Coronary artery (tissue), 2 donors: ENCODE results near the gene MRPS34.

Experiments
- DNase-seq: peaks from one replicate; pipeline ENCODE4 v3.0.0-alpha.2; 2017; ENCODE audit warnings: low spot score
- H3K27ac ChIP-seq, 2 donors: fragments of 200-600 bp; sonication (generic); one replicate each; pipeline ENCODE4 v1.5.1; 2016 to 2019
- H3K4me3 ChIP-seq: fragments of 200-600 bp; sonication (generic); 2 replicates; pipeline ENCODE4 v1.5.1; 2016; ENCODE audit warnings: mild to moderate bottlenecking, moderate library complexity
- CTCF ChIP-seq: fragments of 200-600 bp; sonication (generic); IDR thresholded peaks from one replicate; pipeline ENCODE4 v1.5.1; 2019; ENCODE audit warnings: antibody characterized with exemption

The MRPS34 gene

GRCh38 chr16:1775846-1776671, 3.1 kb upstream of the MRPS34 start:
- Histone ChIP-seq H3K27ac (no peak overlapping the region), H3K4me3 (no peak overlapping the region)
- DNase-seq, result no peak
- no peak for TF ChIP-seq CTCF

DNA sequence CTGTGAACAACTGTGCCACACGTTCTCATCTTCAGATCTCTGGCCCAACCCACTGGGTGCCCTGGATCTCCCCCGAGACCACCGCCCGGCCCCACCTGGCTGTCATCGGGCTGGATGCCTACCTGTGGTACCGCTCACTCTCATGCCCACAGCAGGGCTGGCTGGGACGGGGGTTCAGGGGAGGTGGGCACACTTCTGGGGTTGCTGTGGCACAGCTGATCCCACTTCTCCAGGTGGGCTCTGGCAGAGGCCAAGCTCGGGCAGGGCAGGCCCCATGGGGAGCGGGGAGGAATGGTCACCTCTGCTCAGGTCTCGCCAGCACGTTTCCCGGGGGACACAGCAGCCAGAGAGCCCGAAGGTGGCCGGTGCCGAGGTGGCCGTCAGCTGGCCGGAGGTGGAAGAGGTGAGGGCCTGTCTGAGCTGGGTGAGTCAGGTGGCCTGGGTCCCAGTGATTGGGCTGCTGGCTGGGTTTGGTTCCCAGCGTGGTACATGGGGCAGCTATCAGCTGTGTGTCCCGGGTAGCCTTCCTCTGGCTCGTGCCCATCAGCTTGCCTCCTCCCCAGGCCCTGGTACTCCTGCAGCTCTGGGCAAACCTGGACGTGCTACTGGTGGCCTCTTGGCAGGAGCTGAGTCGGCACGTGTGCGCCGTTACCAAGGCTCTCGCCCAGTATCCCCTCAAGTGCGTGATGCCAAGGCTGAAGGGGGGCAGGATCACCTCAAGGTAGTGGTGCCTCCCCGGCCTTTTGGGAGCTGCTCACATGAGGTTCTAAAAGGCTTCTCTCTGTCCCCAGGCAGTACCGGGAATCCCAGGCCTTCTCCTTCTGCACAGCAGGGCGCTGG, 2.3 kb upstream of the MRPS34 start:
- TF ChIP-seq CTCF, result no peak
- no peak overlapping the region for H3K27ac ChIP-seq
- no peak for DNase-seq
- H3K4me3 ChIP-seq, result no peak overlapping the region

DNA sequence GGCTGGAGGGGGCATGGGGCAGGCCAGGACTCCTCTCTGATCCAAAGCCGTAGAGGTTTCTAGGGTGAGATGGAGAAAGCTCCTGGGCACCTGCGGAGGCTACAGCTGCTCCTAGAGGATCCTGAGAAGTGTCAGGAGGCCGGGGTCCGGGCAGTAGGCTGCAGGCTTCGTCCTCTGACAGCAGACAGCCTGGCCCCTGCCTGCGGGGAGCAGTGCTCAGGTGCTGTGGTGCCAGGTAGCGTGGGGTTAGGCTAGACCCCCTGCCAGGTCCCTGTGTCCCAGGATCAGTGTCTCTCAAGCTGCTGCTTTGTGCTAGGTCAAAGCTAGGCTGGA, 1.5 kb upstream of the MRPS34 start:
- DNase-seq, result no peak
- Histone ChIP-seq H3K4me3 (peak overlapping the region; percentile 98), H3K27ac (peak overlapping the region in 1 of 2 donors; percentile 91)
- TF ChIP-seq CTCF, result no peak

DNA sequence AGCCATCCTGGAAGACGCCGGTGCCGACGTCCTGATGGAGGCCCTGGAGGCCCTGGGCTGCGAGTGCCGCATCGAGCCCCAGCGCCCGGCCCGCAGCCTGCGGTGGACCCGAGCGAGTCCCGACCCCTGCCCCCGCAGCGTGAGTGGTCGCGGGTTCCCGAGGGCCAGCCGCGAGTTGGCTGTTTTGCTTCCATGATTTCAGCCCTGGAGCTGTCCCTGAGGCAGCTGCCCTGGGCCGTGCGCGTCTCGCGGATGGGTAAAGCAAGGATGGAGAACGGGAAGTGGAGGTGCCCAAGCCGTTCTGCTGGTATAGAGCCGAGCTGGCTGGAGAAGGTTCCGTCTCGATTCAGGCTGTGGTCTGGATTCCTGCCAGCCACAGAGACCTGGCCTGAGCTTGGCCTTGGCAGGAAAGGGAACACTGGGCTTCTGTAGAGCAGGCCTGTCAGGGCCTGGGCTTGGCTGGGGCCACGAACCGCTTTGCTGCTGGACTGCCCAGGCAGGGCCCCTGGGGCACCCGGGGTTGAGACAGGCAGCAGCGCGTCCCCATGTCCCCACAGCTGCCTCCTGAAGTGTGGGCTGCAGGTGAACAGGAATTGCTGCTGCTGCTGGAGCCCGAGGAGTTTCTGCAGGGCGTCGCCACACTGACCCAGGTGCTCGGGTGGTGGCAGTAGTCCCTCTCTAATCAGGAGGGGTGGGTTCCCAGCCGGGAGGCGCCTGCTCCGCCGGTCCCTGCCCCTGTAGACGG, 941 bp upstream of the MRPS34 start:
- TF ChIP-seq CTCF, result no peak
- Histone ChIP-seq H3K27ac (peak overlapping the region; percentile 76 to 91), H3K4me3 (peak overlapping the region; percentile 98)
- no peak for DNase-seq

- H3K27ac ChIP-seq, result peak within 1 kb of the TSS; percentile 82 to 91
- TF ChIP-seq CTCF, result no peak
Observed at GRCh38 chr16:1772362-1772907, 499 bp downstream of the MRPS34 start, which contains the start of gene EME2. Gene EME2 (plus strand): TSS chr16:1772810. CDS start chr16:1773228, 418 bp downstream.

DNA sequence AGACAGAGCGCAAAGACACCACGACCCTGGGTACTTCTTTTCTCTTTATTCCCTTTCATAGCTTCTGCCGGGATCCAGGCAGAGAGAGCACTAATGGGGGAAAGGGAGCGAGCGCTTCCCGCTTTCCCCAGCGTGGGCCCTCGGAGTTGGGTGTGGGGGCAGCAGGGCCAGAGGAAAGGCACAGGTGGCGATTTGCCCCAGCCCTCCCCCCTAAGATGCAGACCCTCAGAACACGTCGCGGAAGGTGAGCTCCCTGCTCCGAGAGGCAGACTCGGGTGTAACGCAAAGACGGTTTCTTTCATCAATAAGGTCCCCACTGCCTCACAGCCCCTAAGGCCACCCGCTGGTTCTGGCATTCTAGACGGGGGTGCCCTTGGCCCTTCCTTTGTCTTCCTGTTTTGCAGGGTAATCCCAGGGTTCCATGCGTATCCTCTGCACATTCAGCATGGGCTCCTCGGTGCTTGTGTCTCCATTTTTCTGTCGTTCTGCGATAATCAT, 1.0 kb downstream of the MRPS34 start:
- Histone ChIP-seq H3K27ac (peak overlapping the region; percentile 82 to 91), H3K4me3 (peak overlapping the region; percentile 98)
- no peak for TF ChIP-seq CTCF
- DNase-seq, result no peak

More at GRCh38 chr16:1772362-1772907, 499 bp downstream of the MRPS34 start, which contains the start of gene EME2:
- H3K4me3 ChIP-seq, result peak within 1 kb of the TSS; percentile 98
- DNase-seq, result no peak
